Body of pancreas (tissue), 4 donors: Measurements from ENCODE around the gene RNF169. TPM values are rescaled to one million over a fixed set of nuclear protein-coding genes. Genes with fewer than 3 reads are reported as not detected.

Experiments
- ATAC-seq: fragments of 150-250 bp; one replicate; pipeline ENCODE4 v1.9.1; 2016
- DNase-seq, 4 donors: peaks; one replicate each; pipeline ENCODE4 v3.0.0-alpha.2; 2019
- H3K27ac ChIP-seq, 4 donors: fragments of 200-600 bp; sonication (generic); 1 replicate in 3 of 4; 2 replicates in 1 of 4; pipeline versions ENCODE4 v1.5.1 to v1.6.1; 2016 to 2019; ENCODE audit warnings: mild to moderate bottlenecking in 1 of 4, mixed read lengths in 1 of 4, moderate library complexity in 1 of 4
- H3K27me3 ChIP-seq, 2 donors: fragments of 200-600 bp; sonication (generic); one replicate each; pipeline ENCODE4 v1.6.0; 2016; ENCODE audit warnings: mild to moderate bottlenecking in 1 of 2
- H3K36me3 ChIP-seq, 2 donors: fragments of 200-600 bp; sonication (generic); replicated peaks in 1 of 2; 2 replicates each; pipeline ENCODE4 v1.5.1; 2016; ENCODE audit warnings: low read depth in 2 of 2; ENCODE audit not compliant: insufficient read depth in 1 of 2
- H3K4me1 ChIP-seq: fragments of 200-600 bp; sonication (generic); one replicate; pipeline ENCODE4 v1.6.0; 2016
- H3K4me3 ChIP-seq, 2 donors: fragments of 200-600 bp; sonication (generic); 1 replicate in 1 of 2; 2 replicates in 1 of 2; pipeline ENCODE4 v1.5.1; 2016 to 2019
- H3K9me3 ChIP-seq, 3 donors: fragments of 200-600 bp; sonication (generic); 1 replicate in 2 of 3; 2 replicates in 1 of 3; pipeline ENCODE4 v1.5.1; 2016
- CTCF ChIP-seq, 7 experiments: fragments of 450-650 bp in 4 of 7; fragments of 200-600 bp in 3 of 7; sonication (generic) in 3 of 7; IDR thresholded peaks; one replicate each; pipeline ENCODE4 v1.5.1; 2016 to 2019; ENCODE audit warnings: antibody characterized with exemption in 7 of 7
- POLR2A ChIP-seq, 3 donors: fragments of 450-650 bp; IDR thresholded peaks; one replicate each; pipeline ENCODE4 v1.6.1; 2016; ENCODE audit warnings: antibody characterized with exemption in 3 of 3, mild to moderate bottlenecking in 2 of 3
- WGBS, 2 donors: methylation state at CpG; one replicate each; pipeline ENCODE4 v1.1.5; 2017; 5-methylcytosine and 5-hydroxymethylcytosine counted together
- intact Hi-C: fragments of 100-400 bp; cut with DNase I; formaldehyde crosslinking; loops from one replicate; pipeline ENCODE4 v1.15.1; 2023
- total RNA-seq, 2 donors: library from RNA; depleted of rRNA; stranded (reverse); fragments of >200 nt; gene quantifications; one replicate each; pipeline ENCODE4 v1.1.0, GENCODE V29; 2016

Gene RNF169
- total RNA-seq, 2 donors from 2014 or later = 10.2 to 15.0 TPM

DNA sequence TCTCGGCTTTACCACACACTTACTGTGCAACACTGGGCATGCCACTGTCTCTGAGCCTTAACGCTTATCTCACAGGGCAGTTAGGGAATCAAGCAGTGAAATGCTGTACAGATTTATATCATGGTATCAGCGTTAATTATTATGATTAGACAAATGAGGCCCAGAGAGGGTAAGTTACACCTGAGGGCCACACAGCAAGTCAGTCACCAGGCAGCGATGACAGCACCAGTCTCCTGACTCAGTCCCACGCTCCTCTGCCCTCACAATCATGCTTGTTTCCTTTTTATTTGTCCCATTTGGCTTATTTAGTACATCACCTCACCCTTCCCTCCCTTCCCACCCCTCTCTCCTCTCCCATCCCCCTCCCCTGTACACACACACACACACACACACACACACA is 29.6 kb upstream of the RNF169 start:
- 85 to 87% methylated on average over 5 of the region's 5 CpGs for WGBS, 2 donors
- H3K4me1 ChIP-seq = no peaks in the 10 kb centered on the region
- H3K4me3 ChIP-seq = no peak overlapping the region
- intact Hi-C loops = no loop called here
- ATAC-seq (no peak), DNase-seq (no peak)
- H3K27ac ChIP-seq = no peak overlapping the region
- H3K36me3 ChIP-seq = no peaks in the 10 kb centered on the region
- TF ChIP-seq POLR2A (IDR thresholded peaks at IDR 0.05) (no peak), CTCF (IDR thresholded peaks at IDR 0.05) (no peak)
- no peaks in the 10 kb centered on the region for H3K27me3 ChIP-seq
- H3K9me3 ChIP-seq = no peaks in the 10 kb centered on the region

- peak; percentile 52 for ATAC-seq
- Histone ChIP-seq H3K4me1 (no peaks in the 10 kb centered on the region), H3K4me3 (no peak overlapping the region), H3K9me3 (no peaks in the 10 kb centered on the region), H3K36me3 (no peaks in the 10 kb centered on the region), H3K27ac (no peak overlapping the region), H3K27me3 (no peaks in the 10 kb centered on the region)
- intact Hi-C loops = no loop called here
- WGBS, 2 donors = 65 to 75% methylated on average over 16 to 17 of the region's 17 CpGs
- DNase-seq = peak in 3 of 4 donors; percentile 48 to 50 (median 49)
- no peak for TF ChIP-seq POLR2A (IDR thresholded peaks at IDR 0.05)
- TF ChIP-seq CTCF (IDR thresholded peaks at IDR 0.05) = no peak
Observed at GRCh38 chr11:74720596-74721478, 27.8 kb upstream of the RNF169 start.

DNA sequence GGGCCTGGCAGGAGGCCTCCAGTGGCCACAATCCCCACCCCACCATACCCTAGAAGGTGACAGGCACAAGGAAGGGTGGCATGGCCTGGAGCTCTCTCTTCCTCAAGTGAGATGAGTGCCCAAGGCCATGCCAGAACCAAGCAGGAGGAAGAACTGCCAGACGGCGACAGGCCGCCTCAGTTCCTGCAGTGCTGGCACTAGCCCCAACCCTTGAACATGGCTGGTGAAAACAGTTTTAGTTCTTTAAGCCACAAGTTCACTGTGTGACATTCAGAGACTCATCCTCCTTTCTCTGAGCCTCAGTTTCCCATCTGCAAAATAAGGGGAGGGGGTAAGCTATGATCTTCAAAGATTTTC is 27.2 kb upstream of the RNF169 start:
- H3K36me3 ChIP-seq = no peaks in the 10 kb centered on the region
- peaks cover 2% of the 10 kb centered on the region for H3K4me1 ChIP-seq
- no peak overlapping the region for H3K4me3 ChIP-seq
- 78 to 93% methylated on average over 3 of the region's 3 CpGs for WGBS, 2 donors
- H3K27ac ChIP-seq = no peak overlapping the region
- H3K27me3 ChIP-seq = no peaks in the 10 kb centered on the region
- H3K9me3 ChIP-seq = no peaks in the 10 kb centered on the region
- intact Hi-C loops = no loop called here
- DNase-seq = no peak
- no peak for TF ChIP-seq POLR2A (IDR thresholded peaks at IDR 0.05)
- TF ChIP-seq CTCF (IDR thresholded peaks at IDR 0.05) = no peak
- ATAC-seq = peak; percentile 4

DNA sequence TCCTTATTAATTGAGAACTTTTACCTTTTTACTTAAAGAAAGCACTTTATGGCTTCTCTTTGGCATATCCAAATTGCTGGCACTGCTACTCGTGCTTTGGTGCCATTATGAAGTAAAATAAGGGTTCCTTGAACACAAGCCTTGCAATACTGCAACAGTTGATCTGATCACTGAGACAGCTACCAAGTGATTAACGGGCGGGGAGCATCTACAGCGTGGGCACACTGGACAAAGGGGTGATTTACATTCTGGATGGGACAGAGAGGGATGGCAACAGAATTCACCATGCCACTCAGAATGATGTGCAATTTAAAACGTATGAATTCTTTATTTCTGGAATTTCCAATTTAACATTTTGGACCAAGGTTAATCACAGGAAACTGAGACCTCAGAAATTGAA is 25.1 kb upstream of the RNF169 start:
- Histone ChIP-seq H3K4me1 (peaks cover 3% of the 10 kb centered on the region), H3K4me3 (no peak overlapping the region), H3K9me3 (no peaks in the 10 kb centered on the region), H3K27ac (no peak overlapping the region), H3K36me3 (no peaks in the 10 kb centered on the region), H3K27me3 (no peaks in the 10 kb centered on the region)
- TF ChIP-seq CTCF (IDR thresholded peaks at IDR 0.05) = no peak
- no peak for TF ChIP-seq POLR2A (IDR thresholded peaks at IDR 0.05)
- intact Hi-C loops = no loop called here
- no peak for ATAC-seq
- 67 to 79% methylated on average over 5 of the region's 5 CpGs for WGBS, 2 donors
- DNase-seq = no peak

- WGBS, 2 donors = 59 to 76% methylated on average over 4 of the region's 4 CpGs
- H3K27me3 ChIP-seq = peaks cover 0 to 5% of the 10 kb centered on the region in 2 donors
- no peak for DNase-seq
- no peak for ATAC-seq
- peaks cover 4% of the 10 kb centered on the region for H3K4me1 ChIP-seq
- no peak overlapping the region for H3K4me3 ChIP-seq
- no peaks in the 10 kb centered on the region for H3K9me3 ChIP-seq
- no peak overlapping the region for H3K27ac ChIP-seq
- no peak for TF ChIP-seq CTCF (IDR thresholded peaks at IDR 0.05)
- intact Hi-C loops = no loop called here
- H3K36me3 ChIP-seq = no peaks in the 10 kb centered on the region
Observed at GRCh38 chr11:74725701-74726100, 22.9 kb upstream of the RNF169 start.
